GM12878 (cell line): ENCODE results near the gene GSE1. TPM values are rescaled to one million over a fixed set of nuclear protein-coding genes. Genes with fewer than 3 reads are reported as not detected.

Experiments
- BACH1 ChIP-seq: fragments of 450-650 bp; IDR thresholded peaks from 2 replicates; pipeline ENCODE4 v1.6.1; 2017; ENCODE audit warnings: mild to moderate bottlenecking, borderline replicate concordance
- BHLHE40 ChIP-seq, 2 experiments: fragments of 450-650 bp in 1 of 2; IDR thresholded peaks; 2 replicates each; pipeline ENCODE4 v1.6.1; 2011 to 2017; ENCODE audit warnings: low read depth in 2 of 2, borderline replicate concordance in 1 of 2, improper control_type of control experiment in 1 of 2, low read length in 1 of 2, mild to moderate bottlenecking in 1 of 2
- CHD2 ChIP-seq: IDR thresholded peaks from 2 replicates; pipeline ENCODE4 v1.6.1; 2011; ENCODE audit warnings: low read depth, low read length, improper control_type of control experiment, borderline replicate concordance
- EGR1 ChIP-seq, 2 experiments: IDR thresholded peaks; 1 replicate in 1 of 2; 2 replicates in 1 of 2; pipeline ENCODE4 v1.6.1; 2011 to 2012; ENCODE audit warnings: low read depth in 2 of 2, low read length in 2 of 2, borderline replicate concordance in 1 of 2, mild to moderate bottlenecking in 1 of 2, moderate library complexity in 1 of 2
- HDAC2 ChIP-seq: fragments of 200-600 bp; sonication (generic); IDR thresholded peaks from 2 replicates; pipeline ENCODE4 v1.6.1; 2017
- MEF2B ChIP-seq: fragments of 450-650 bp; IDR thresholded peaks from 2 replicates; pipeline ENCODE4 v1.6.1; 2018; ENCODE audit warnings: mild to moderate bottlenecking, moderate library complexity; ENCODE audit not compliant: partially characterized antibody, poor library complexity, severe bottlenecking
- MTA3 ChIP-seq: IDR thresholded peaks from 2 replicates; pipeline ENCODE4 v1.6.1; 2012; ENCODE audit warnings: low read length, inconsistent platforms, borderline replicate concordance
- MXI1 ChIP-seq: fragments of 150-350 bp; IDR thresholded peaks from 2 replicates; pipeline ENCODE4 v1.6.1; 2011; ENCODE audit warnings: low read depth, mild to moderate bottlenecking, inconsistent platforms, low read length, improper control_type of control experiment
- NFYB ChIP-seq: IDR thresholded peaks from 2 replicates; pipeline ENCODE4 v1.6.1; 2011; ENCODE audit warnings: low read depth, mild to moderate bottlenecking, low read length, improper control_type of control experiment, moderate library complexity; ENCODE audit not compliant: insufficient read depth
- NRF1 ChIP-seq: conservative IDR thresholded peaks from 2 replicates; pipeline ENCODE4 v1.6.1; 2011; ENCODE audit warnings: mild to moderate bottlenecking, low read depth, low read length, improper control_type of control experiment
- PAX8 ChIP-seq: fragments of 450-650 bp; IDR thresholded peaks from 2 replicates; pipeline ENCODE4 v1.6.1; 2017; ENCODE audit warnings: mild to moderate bottlenecking, moderate library complexity
- POLR2A ChIP-seq: IDR thresholded peaks from 2 replicates; pipeline ENCODE4 v1.6.1; 2011; ENCODE audit warnings: low read depth, mild to moderate bottlenecking, low read length
- SMAD1 ChIP-seq: fragments of 450-650 bp; IDR thresholded peaks from 2 replicates; pipeline ENCODE4 v1.6.1; 2018; ENCODE audit warnings: mild to moderate bottlenecking, low read depth; ENCODE audit not compliant: partially characterized antibody
- TBL1XR1 ChIP-seq: IDR thresholded peaks from 2 replicates; pipeline ENCODE4 v1.6.1; 2012; ENCODE audit warnings: low read depth, low read length, improper control_type of control experiment
- YY1 ChIP-seq: IDR thresholded peaks from 2 replicates; pipeline ENCODE4 v1.6.1; 2011; ENCODE audit warnings: low read depth, mild to moderate bottlenecking, low read length
- polyA plus RNA-seq, 11 experiments: library from polyadenylated mRNA; depleted of rRNA in 4 of 11; unstranded in 6 of 11; stranded (reverse) in 5 of 11; fragments of >200 nt; fragmentation: Nextera tagmentation in 4 of 11; fragmentation: Illumina TruSeq in 1 of 11; extraction: Ambion mirVana in 4 of 11; extraction: Trizol in 1 of 11; gene quantifications; 1 replicate in 1 of 11; 2 replicates in 10 of 11; pipeline versions ENCODE4 v1.2.1 to v1.2.3, GENCODE V29; 2011 to 2016; ENCODE audit warnings: inconsistent platforms in 2 of 11, missing spikeins in 2 of 11, low read depth in 1 of 11
- total RNA-seq, 4 experiments: library from RNA; depleted of rRNA in 3 of 4; stranded (reverse); fragments of >200 nt in 3 of 4; fragmentation: Illumina TruSeq in 1 of 4; extraction: Trizol in 1 of 4; gene quantifications; 2 replicates each; pipeline versions ENCODE4 v1.2.1 to v1.2.3, GENCODE V29; 2013 to 2021
- TF ChIP-seq, protein P1 (sequence below): IDR thresholded peaks from 2 replicates; pipeline ENCODE4 v1.6.1; 2011; ENCODE audit warnings: borderline replicate concordance, low read depth, mild to moderate bottlenecking, moderate library complexity, low read length; ENCODE audit not compliant: insufficient read depth, poor library complexity, severe bottlenecking
- TF ChIP-seq, protein P2 (sequence below): IDR thresholded peaks from 2 replicates; pipeline ENCODE4 v1.6.1; 2012; ENCODE audit warnings: low read depth, low read length, improper control_type of control experiment
- TF ChIP-seq, protein P3 (sequence below): fragments of 450-650 bp; IDR thresholded peaks from 2 replicates; pipeline ENCODE4 v1.6.1; 2016; ENCODE audit warnings: mild to moderate bottlenecking, moderate library complexity, borderline replicate concordance
- TF ChIP-seq, protein P4 (sequence below): fragments of 450-650 bp; IDR thresholded peaks from 2 replicates; pipeline ENCODE4 v1.6.1; 2017; ENCODE audit warnings: mild to moderate bottlenecking
- TF ChIP-seq, protein P5 (sequence below): fragments of 450-650 bp; IDR thresholded peaks from 2 replicates; pipeline ENCODE4 v1.6.1; 2016; ENCODE audit warnings: mild to moderate bottlenecking

Gene GSE1
- total and polyA plus RNA-seq, 10 of the 15 experiments (the other 5 are each of a cell fraction or from before 2014, with no cell fraction given): 4.6 to 58.7 (median 18.2) TPM

DNA sequence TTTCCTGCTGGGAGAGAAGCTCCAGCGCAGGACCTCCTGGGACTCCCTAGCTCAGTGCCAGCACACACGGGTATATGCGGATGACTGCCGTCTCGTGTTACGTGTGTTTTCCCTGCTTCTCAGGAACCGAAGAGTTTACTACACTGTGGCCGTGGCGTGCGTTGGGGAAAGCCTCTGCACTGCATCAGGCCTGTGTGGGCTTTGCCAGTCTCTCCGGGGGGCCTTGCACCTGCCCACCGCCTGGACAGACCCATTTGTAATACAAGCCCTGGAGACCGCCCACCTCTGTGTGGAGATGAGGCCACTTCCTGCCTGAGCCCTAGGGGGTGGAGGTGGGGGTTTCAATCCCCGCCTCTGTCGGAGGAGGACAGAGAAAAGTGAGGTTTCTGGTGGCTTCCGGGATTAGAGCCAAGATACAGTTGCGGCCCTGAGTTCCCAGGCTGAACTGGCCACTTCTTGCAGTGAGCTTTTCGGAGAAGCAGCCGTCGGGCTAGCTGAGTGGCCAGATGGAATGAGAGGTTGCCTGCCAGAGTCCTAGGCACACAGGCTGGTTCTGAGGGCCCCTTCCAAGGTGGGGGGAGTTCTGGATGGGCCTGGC is 43.4 kb upstream of the GSE1 start (continued):
- TF ChIP-seq TBL1XR1: peak; percentile 74; the same call in 1 of the 2 replicates
- TF ChIP-seq SMAD1: peak; percentile 27
- TF ChIP-seq, protein P1, sequence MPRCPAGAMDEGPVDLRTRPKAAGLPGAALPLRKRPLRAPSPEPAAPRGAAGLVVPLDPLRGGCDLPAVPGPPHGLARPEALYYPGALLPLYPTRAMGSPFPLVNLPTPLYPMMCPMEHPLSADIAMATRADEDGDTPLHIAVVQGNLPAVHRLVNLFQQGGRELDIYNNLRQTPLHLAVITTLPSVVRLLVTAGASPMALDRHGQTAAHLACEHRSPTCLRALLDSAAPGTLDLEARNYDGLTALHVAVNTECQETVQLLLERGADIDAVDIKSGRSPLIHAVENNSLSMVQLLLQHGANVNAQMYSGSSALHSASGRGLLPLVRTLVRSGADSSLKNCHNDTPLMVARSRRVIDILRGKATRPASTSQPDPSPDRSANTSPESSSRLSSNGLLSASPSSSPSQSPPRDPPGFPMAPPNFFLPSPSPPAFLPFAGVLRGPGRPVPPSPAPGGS: peak; percentile 17
- TF ChIP-seq, protein P2, sequence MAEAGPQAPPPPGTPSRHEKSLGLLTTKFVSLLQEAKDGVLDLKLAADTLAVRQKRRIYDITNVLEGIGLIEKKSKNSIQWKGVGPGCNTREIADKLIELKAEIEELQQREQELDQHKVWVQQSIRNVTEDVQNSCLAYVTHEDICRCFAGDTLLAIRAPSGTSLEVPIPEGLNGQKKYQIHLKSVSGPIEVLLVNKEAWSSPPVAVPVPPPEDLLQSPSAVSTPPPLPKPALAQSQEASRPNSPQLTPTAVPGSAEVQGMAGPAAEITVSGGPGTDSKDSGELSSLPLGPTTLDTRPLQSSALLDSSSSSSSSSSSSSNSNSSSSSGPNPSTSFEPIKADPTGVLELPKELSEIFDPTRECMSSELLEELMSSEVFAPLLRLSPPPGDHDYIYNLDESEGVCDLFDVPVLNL: no peak
- TF ChIP-seq POLR2A: peak; percentile 74
- no peak for TF ChIP-seq PAX8
- TF ChIP-seq MXI1: no peak; the same call in none of the 2 replicates
- no peak for TF ChIP-seq NRF1
- TF ChIP-seq, protein P3, sequence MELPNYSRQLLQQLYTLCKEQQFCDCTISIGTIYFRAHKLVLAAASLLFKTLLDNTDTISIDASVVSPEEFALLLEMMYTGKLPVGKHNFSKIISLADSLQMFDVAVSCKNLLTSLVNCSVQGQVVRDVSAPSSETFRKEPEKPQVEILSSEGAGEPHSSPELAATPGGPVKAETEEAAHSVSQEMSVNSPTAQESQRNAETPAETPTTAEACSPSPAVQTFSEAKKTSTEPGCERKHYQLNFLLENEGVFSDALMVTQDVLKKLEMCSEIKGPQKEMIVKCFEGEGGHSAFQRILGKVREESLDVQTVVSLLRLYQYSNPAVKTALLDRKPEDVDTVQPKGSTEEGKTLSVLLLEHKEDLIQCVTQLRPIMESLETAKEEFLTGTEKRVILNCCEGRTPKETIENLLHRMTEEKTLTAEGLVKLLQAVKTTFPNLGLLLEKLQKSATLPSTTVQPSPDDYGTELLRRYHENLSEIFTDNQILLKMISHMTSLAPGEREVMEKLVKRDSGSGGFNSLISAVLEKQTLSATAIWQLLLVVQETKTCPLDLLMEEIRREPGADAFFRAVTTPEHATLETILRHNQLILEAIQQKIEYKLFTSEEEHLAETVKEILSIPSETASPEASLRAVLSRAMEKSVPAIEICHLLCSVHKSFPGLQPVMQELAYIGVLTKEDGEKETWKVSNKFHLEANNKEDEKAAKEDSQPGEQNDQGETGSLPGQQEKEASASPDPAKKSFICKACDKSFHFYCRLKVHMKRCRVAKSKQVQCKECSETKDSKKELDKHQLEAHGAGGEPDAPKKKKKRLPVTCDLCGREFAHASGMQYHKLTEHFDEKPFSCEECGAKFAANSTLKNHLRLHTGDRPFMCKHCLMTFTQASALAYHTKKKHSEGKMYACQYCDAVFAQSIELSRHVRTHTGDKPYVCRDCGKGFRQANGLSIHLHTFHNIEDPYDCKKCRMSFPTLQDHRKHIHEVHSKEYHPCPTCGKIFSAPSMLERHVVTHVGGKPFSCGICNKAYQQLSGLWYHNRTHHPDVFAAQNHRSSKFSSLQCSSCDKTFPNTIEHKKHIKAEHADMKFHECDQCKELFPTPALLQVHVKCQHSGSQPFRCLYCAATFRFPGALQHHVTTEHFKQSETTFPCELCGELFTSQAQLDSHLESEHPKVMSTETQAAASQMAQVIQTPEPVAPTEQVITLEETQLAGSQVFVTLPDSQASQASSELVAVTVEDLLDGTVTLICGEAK: no peak
- TF ChIP-seq MEF2B: peak; percentile 52
- TF ChIP-seq, protein P4, sequence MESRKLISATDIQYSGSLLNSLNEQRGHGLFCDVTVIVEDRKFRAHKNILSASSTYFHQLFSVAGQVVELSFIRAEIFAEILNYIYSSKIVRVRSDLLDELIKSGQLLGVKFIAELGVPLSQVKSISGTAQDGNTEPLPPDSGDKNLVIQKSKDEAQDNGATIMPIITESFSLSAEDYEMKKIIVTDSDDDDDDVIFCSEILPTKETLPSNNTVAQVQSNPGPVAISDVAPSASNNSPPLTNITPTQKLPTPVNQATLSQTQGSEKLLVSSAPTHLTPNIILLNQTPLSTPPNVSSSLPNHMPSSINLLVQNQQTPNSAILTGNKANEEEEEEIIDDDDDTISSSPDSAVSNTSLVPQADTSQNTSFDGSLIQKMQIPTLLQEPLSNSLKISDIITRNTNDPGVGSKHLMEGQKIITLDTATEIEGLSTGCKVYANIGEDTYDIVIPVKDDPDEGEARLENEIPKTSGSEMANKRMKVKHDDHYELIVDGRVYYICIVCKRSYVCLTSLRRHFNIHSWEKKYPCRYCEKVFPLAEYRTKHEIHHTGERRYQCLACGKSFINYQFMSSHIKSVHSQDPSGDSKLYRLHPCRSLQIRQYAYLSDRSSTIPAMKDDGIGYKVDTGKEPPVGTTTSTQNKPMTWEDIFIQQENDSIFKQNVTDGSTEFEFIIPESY: no peak
- TF ChIP-seq NFYB: no peak
- TF ChIP-seq, protein P5, sequence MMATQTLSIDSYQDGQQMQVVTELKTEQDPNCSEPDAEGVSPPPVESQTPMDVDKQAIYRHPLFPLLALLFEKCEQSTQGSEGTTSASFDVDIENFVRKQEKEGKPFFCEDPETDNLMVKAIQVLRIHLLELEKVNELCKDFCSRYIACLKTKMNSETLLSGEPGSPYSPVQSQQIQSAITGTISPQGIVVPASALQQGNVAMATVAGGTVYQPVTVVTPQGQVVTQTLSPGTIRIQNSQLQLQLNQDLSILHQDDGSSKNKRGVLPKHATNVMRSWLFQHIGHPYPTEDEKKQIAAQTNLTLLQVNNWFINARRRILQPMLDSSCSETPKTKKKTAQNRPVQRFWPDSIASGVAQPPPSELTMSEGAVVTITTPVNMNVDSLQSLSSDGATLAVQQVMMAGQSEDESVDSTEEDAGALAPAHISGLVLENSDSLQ: no peak
- peak; percentile 45 to 58; a peak in 3 of 4 replicates for TF ChIP-seq BHLHE40 (IDR thresholded peaks at IDR 0.05; ENCODE audit: borderline replicate concordance in 1 of 2, low read depth in 2 of 2, low read length in 1 of 2)
- TF ChIP-seq MTA3: no peak
- TF ChIP-seq YY1: peak; percentile 10; the same call in 1 of the 2 replicates
- no peak for TF ChIP-seq HDAC2
- TF ChIP-seq CHD2: 0 out of 2 replicates have a peak, but pooled peaks have one; percentile 18
- no peak for TF ChIP-seq BACH1
- peak in 1 of 2 experiments; percentile 71; a peak in 2 of 3 replicates for TF ChIP-seq EGR1 (IDR thresholded peaks at IDR 0.05; ENCODE audit: borderline replicate concordance in 1 of 2, low read depth in 2 of 2, low read length in 2 of 2)
